Left ventricle myocardium superior (tissue), 1 donor: ENCODE measurements around the gene ABI2. TPM values are rescaled to one million over a fixed set of nuclear protein-coding genes. Genes with fewer than 3 reads are reported as not detected.

Source experiments
- ATAC-seq: fragments of 200-7000 bp; cut with Tn5 transposase; one replicate; pipeline ENCODE4 v1.9.1; 2020; ENCODE audit warnings: mild to moderate bottlenecking, moderate library complexity
- DNase-seq: peaks from one replicate; pipeline ENCODE4 v3.0.0-alpha.2; 2020
- intact Hi-C: fragments of 100-400 bp; cut with micrococcal nuclease; formaldehyde crosslinking; loops from one replicate; pipeline ENCODE4 v1.11.0; 2022
- total RNA-seq: library from RNA; stranded (reverse); fragmentation: NEBNext Ultra II Directional; extraction: Animal tissue kit (Norgen Biotek cat#: 25700); gene quantifications from one replicate; pipeline ENCODE4 v1.2.1, GENCODE V29; 2021
- donor health status: DM: no; HTN: yes; CAD: no; lungs with severe emphysema.

Gene ABI2
- total RNA-seq, 1 donor from 2014 or later: 52.6 TPM

GRCh38 chr2:203453858-203454451, 125.8 kb downstream of the ABI2 start:
- ATAC-seq (peak; percentile 78), DNase-seq (no peak)
- intact Hi-C loops: no loop called here

- DNase-seq (no peak), ATAC-seq (no peak)
- intact Hi-C loops: no loop called here
Measured at GRCh38 chr2:203455209-203455608, 127.0 kb downstream of the ABI2 start.

GRCh38 chr2:203461746-203462145, 133.6 kb downstream of the ABI2 start:
- ATAC-seq: no peak
- DNase-seq: no peak
- intact Hi-C loops: no loop called here

- intact Hi-C loops: no loop called here
- DNase-seq (no peak), ATAC-seq (no peak)
Measured at GRCh38 chr2:203462308-203462707, 134.1 kb downstream of the ABI2 start.

GRCh38 chr2:203463266-203463678, 135.1 kb downstream of the ABI2 start:
- DNase-seq (no peak), ATAC-seq (no peak)
- intact Hi-C loops: no loop called here

- intact Hi-C loops: no loop called here
- ATAC-seq (no peak), DNase-seq (no peak)
Measured at GRCh38 chr2:203469546-203469945, 141.4 kb downstream of the ABI2 start.

GRCh38 chr2:203470371-203470770, 142.2 kb downstream of the ABI2 start:
- ATAC-seq: no peak
- intact Hi-C loops: no loop called here
- no peak for DNase-seq

GRCh38 chr2:203471323-203471722, 143.1 kb downstream of the ABI2 start:
- intact Hi-C loops: no loop called here
- no peak for DNase-seq
- no peak for ATAC-seq

- intact Hi-C loops: no loop called here
- ATAC-seq (no peak), DNase-seq (no peak)
Measured at GRCh38 chr2:203476881-203477280, 148.7 kb downstream of the ABI2 start.

GRCh38 chr2:203480623-203481022, 152.4 kb downstream of the ABI2 start:
- intact Hi-C loops: loop anchor here (5.0 kb wide), 1 partner anchor 337 kb away; no protein-coding TSS in a partner anchor
- ATAC-seq (no peak), DNase-seq (no peak)

- intact Hi-C loops: loop anchor here (5.0 kb wide), 1 partner anchor 333 kb away; no protein-coding TSS in a partner anchor
- DNase-seq (no peak), ATAC-seq (peak; percentile 91)
Measured at GRCh38 chr2:203484266-203485112, 156.3 kb downstream of the ABI2 start.

GRCh38 chr2:203489531-203489930, 161.3 kb downstream of the ABI2 start:
- no peak for DNase-seq
- intact Hi-C loops: no loop called here
- ATAC-seq: no peak

GRCh38 chr2:203490391-203490790, 162.2 kb downstream of the ABI2 start:
- DNase-seq (no peak), ATAC-seq (no peak)
- intact Hi-C loops: no loop called here

- no peak for DNase-seq
- ATAC-seq: no peak
- intact Hi-C loops: no loop called here
Measured at GRCh38 chr2:203492965-203493364, 164.8 kb downstream of the ABI2 start.

Other genes with a start within 250 kb of the ABI2 start
- 10.4 TPM for gene CYP20A1, start 89.4 kb upstream of the ABI2 start, total RNA-seq
- 13.8 TPM for gene RAPH1, start 206.9 kb downstream of the ABI2 start, total RNA-seq